Measurements from ENCODE around the gene VWA3B.
"Not testable (repeated sequence)": the region's sequence is repeated elsewhere in the genome, so short reads cannot be mapped to it uniquely, and the experiment has no call there.

The VWA3B gene

GRCh38 chr2:98086491-98087446, at the start of gene VWA3B:
VWA3B (plus strand) TSS chr2:98087167; CDS start chr2:98093093, 5,926 bp downstream.
- no peak for DNase-seq

DNA sequence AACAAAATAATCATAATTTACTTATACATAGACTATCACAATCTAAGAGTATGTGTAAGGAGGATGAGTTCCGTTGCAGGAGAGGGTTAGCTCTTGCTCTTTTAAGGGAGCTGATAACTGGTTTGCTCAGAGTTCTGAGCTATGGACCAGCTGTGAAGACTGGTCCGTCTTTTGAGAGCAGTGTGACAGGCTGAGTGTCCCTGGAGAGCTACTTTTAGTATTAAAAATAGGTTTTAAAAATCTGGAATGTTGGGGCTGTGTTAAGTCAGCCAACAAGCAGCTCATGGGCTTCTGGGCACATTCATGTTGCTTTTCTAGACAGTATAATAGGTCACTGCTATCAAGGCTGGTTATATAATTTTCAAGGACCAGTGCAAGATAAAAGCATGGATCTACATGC, 49.8 kb upstream of the VWA3B start:
- DNase-seq, result no peak

DNA sequence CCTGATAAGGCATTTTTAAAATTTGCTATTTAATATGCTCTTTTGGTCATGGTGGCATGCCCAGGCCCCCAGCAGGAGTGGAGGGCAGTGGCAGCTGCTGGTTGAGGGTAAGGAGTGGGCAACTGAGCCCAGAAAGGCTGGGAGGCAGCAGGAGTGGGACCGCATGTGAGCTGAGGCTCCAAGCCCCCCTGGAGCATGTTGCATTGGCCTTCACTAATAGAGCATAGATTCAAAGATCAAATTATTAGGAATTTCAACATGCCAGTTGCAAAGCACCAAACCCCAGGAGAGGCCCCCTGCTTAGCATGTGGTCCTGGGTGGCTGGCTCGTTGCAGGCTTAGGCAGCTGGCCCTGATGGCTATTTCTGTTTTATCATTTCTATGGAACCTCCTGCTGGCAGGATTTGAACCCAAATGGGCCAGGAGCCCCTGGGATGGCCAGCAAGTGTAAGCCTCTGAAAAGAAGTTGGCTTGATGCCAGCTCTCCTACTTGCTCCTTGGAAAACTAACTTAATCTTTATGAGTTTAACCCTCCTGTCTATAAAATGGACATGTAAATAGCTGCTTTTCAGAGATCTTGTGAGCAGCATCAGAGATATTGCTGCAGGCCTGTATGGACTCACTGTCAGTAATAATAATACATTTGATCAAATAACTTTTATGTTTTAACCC, 49.2 kb upstream of the VWA3B start:
- DNase-seq, result no peak

- no peak for DNase-seq
Measured at GRCh38 chr2:98039085-98039756, 47.7 kb upstream of the VWA3B start.

GRCh38 chr2:98040331-98040939, 46.5 kb upstream of the VWA3B start:
- no peak for DNase-seq

- no peak for DNase-seq
Measured at GRCh38 chr2:98043101-98043500, 43.9 kb upstream of the VWA3B start.

DNA sequence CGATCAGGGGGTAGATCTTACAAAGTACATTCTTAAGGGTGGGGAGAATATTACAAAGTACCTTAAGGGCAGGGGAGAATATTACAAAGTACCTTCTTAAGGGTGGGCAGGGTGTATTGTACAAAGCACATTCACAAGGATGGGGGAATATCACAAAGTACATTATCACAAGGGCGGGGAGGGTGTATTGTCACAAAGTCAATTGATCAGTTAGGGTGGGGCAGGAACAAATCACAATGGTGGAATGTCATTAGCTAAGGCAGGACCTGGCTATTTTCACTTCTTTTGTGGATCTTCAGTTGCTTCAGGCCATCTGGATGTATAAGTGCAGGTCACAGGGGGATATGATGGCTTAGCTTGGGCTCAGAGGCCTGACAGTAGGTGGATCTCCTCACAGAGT, 42.2 kb upstream of the VWA3B start:
- DNase-seq, result not testable (repeated sequence)

- DNase-seq, result no peak
Measured at GRCh38 chr2:98050070-98050469, 36.9 kb upstream of the VWA3B start.

DNA sequence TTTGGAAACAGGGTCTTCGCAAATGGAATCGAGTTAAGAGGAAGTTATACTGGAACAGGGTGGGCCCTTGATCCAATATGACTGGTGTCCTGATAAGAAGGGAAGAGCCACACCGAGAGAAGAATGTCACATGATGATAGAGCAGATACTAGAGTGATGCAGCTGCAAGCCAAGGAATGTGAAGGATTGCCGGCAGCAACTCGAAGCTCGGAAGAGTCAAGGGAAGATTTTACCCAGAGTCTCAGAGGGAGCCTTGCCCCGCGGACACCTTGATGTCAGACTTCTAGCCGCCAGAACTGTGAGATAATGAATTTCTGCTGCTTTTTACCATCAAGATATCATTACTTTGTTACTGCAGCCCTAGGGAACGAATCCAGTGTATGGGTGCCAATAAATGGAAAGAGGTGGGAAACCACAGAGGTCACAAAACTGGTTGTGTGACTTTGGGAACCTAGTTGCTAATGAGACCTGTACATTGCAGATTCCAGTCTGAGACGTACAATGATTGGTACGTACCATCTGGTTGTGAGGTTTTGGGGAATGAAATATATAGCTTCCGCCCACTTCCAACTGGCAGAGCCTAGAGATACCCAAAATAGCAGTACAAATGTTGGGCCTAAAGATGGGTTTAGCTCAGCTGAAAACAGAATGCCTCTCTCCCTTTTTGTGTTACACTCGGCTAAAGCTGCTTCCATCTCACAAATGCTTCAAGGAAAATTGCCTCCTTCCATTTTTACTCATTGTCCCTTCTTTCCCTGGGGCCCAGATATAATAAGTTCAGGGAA, 28.6 kb upstream of the VWA3B start:
- DNase-seq, result no peak

GRCh38 chr2:98060277-98060676, 26.7 kb upstream of the VWA3B start:
- no peak for DNase-seq

DNA sequence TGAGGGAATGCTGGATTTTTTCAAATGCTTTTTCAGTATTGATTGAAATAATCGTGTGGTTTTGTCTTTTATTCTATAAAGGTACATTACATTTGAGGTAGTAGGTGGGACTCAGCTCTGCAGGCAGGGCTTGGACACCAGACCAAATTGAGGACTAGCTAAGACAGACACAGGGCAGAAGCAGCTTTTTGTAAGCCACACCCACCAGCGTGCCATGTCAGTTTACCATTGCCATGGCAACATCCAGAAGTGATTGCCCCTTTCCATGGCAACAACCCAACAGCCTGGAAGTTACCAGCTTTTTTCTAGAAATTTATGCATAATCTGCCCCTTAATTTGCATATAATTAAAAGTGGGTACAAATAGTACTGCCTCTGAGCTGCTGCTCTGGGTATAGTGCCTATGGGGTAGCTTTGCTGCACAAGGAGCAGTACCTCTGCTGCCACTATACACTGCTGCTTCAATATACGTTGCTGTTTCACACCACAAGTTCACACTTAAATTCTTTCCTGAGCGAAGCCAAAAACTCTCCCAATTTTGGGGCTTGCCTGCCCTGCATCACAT, 23.6 kb upstream of the VWA3B start:
- no peak for DNase-seq

DNA sequence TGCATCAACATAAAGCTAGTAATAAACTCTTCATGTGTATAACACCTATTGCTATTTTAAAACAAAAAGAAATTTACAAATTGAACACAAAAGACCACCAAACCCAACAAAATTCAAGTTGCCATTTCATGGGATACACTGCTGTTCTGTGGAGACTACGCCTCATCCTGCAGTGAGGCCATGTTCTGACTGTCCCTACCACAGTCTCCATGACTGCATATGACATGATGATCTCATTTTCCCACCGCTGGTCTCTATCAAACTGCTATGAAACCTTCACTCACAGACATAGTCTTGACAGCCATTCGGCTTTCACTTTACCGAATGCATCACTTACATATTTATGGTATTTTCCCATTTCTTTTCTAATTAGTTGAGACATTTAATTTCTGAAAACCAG, 21.2 kb upstream of the VWA3B start:
- DNase-seq, result no peak

- no peak for DNase-seq
Measured at GRCh38 chr2:98067160-98067559, 19.8 kb upstream of the VWA3B start.

DNA sequence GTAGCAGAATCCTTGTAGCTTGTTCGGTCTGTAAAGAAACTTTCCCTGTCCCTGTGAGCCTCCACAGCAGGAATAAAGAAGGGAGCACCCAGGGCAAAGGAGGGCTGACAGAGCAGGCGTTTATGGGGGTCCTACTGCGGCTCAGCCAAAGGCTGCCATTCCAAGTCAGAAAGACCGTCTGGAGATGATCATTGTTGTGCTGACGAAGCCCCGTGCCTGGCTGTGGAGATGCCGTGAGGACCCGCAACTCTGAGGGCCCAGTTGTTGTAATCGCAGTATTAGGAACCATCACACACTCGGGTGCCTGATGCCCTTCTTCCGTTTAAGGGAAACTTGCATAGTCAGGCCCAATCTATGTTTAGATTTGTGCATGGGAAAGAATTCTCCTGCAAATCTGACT, 16.9 kb upstream of the VWA3B start:
- no peak for DNase-seq

- DNase-seq, result no peak
Measured at GRCh38 chr2:98072442-98072841, 14.5 kb upstream of the VWA3B start.

DNA sequence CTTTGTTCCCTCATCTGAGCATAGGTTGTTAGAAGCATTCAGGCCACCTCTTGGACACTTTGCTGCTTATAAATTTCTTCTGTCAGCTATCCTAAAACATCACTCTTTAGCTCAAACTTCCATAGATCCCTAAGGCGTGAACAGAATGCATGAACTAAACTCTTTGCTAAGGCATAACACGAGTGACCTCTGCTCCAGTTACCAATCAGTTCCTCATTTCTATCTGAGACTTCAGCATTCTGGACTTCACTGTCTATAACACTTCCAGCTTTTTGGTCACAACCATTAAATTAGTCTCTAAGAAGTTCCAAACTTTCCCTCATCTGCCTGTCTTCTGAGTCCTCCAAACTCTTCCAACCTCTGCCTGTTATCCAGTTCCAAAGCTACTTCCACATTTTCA, 8.3 kb upstream of the VWA3B start:
- DNase-seq, result no peak

DNA sequence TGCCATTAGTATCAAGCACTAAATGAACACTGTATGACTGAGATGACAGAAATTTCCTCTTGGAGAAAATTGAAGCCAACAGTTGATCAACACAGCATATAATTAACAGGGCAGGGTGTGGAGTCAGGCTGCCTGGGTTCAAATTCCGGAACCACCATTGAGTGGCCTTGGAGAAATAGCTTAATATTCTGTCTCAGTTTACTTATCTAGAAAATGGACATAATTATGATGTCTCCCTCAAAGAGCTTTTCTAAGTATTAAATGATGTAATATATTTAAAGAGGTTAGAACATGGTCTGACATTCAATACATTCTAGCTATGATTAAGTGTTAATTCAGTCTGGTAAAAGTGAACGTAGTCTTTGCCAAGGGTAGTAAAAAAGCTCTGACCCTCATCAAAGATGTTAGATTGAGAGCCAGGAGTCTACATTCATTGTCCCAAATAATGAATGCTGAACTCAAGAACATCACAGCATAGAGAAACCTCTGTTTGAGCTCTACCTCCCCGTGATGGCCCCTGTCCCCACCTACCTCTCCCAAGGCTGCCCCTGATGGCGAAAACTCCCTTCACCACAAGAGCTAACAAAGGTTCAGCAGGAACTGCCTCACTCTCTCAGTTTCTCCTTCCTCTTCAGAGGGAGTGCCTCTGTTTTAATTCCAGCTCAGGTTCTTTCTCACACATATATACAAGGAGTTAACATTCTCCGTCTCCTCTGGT, 2.7 kb upstream of the VWA3B start:
- DNase-seq, result no peak

GRCh38 chr2:98084869-98085238, 2.1 kb upstream of the VWA3B start:
- DNase-seq, result no peak

DNA sequence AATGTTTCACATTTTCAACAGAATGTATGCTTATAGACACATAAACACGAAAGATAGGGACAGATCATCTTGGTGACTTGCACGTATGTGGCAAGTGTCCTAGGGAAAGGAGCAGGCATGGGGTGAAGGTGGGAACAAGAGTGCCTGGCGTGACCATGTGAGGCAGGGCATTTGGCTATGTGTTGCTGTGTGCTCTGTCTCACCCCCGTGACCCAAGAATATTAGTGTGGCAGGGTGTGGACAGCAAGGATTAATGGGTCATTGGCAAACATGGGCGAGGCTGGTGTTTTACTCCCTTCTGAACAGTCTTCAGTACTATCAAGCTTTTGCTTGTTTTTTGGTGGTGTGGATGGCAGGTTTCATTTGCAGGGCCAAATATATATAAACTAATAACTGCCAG, 1.3 kb upstream of the VWA3B start:
- no peak for DNase-seq

DNA sequence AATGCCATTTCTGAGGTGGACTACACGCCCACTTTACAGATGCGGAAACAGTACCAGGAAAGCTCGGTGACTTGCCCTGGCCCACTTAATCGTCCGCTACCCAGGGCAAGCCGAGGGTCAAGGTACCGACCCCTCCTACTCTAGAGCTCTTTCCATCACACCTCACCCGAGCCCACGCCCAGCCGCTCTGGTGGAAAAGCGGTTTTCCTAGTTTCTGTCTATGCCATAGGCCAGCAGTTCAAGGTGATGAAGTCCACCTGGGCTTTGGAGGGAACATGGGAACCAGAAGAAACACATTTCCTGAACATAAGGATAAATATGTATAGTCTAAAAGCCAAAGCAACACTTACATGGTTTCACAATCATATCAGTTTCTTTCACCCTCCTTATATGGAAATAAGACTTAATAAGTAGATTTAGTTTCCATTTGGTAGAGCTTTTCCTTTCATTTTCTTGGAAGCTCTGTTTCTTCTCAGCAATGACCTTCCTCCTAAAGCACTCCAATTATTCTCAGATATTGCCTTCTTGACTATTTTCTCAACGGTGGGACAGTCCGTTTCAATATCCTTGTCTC, 567 bp downstream of the VWA3B start:
- DNase-seq, result no peak

GRCh38 chr2:98088261-98088660, 1.3 kb downstream of the VWA3B start:
- no peak for DNase-seq
